ENCODE results near the gene ANGPTL1. TPM values are rescaled to one million over a fixed set of nuclear protein-coding genes. Genes with fewer than 3 reads are reported as not detected.
"Not testable (repeated sequence)": the region's sequence is repeated elsewhere in the genome, so short reads cannot be mapped to it uniquely, and the experiment has no call there.

Gene ANGPTL1
- total RNA-seq, 1 experiment from 2014 or later: 1.7 TPM

- no peak for DNase-seq (ENCODE audit: low spot score)
Observed at GRCh38 chr1:178867670-178868069, 3.2 kb downstream of the ANGPTL1 start.

- peak; percentile 4 for DNase-seq (ENCODE audit: low spot score)
Observed at GRCh38 chr1:178864326-178864725, 6.6 kb downstream of the ANGPTL1 start.

- DNase-seq (ENCODE audit: low spot score): no peak
Observed at GRCh38 chr1:178862864-178863263, 8.0 kb downstream of the ANGPTL1 start.

- no peak for DNase-seq (ENCODE audit: low spot score)
Observed at GRCh38 chr1:178862416-178862815, 8.5 kb downstream of the ANGPTL1 start.

GRCh38 chr1:178857126-178857525 is 13.8 kb downstream of the ANGPTL1 start:
- DNase-seq (ENCODE audit: low spot score): no peak

- DNase-seq (ENCODE audit: low spot score): no peak
Observed at GRCh38 chr1:178849918-178850317, 21.0 kb downstream of the ANGPTL1 start.

- not testable (repeated sequence) for DNase-seq (ENCODE audit: low spot score)
Observed at GRCh38 chr1:178847919-178848318, 23.0 kb downstream of the ANGPTL1 start.

- DNase-seq (ENCODE audit: low spot score): no peak
Observed at GRCh38 chr1:178847396-178847849, 23.5 kb downstream of the ANGPTL1 start.

GRCh38 chr1:178846306-178846705 is 24.6 kb downstream of the ANGPTL1 start:
- DNase-seq (ENCODE audit: low spot score): no peak

GRCh38 chr1:178844436-178844835 is 26.4 kb downstream of the ANGPTL1 start:
- no peak for DNase-seq (ENCODE audit: low spot score)

GRCh38 chr1:178825167-178825566 is 45.7 kb downstream of the ANGPTL1 start:
- DNase-seq (ENCODE audit: low spot score): no peak

GRCh38 chr1:178821134-178821866 is 49.6 kb downstream of the ANGPTL1 start:
- DNase-seq (ENCODE audit: low spot score): no peak

GRCh38 chr1:178819123-178819522 is 51.8 kb downstream of the ANGPTL1 start:
- DNase-seq (ENCODE audit: low spot score): peak; percentile 9

GRCh38 chr1:178818416-178818815 is 52.5 kb downstream of the ANGPTL1 start:
- DNase-seq (ENCODE audit: low spot score): no peak

- no peak for DNase-seq (ENCODE audit: low spot score)
Observed at GRCh38 chr1:178810585-178810984, 60.3 kb downstream of the ANGPTL1 start.

- DNase-seq (ENCODE audit: low spot score): no peak
Observed at GRCh38 chr1:178808529-178808928, 62.3 kb downstream of the ANGPTL1 start.

- no peak for DNase-seq (ENCODE audit: low spot score)
Observed at GRCh38 chr1:178806665-178807300, 64.1 kb downstream of the ANGPTL1 start.

GRCh38 chr1:178802873-178803272 is 68.0 kb downstream of the ANGPTL1 start:
- no peak for DNase-seq (ENCODE audit: low spot score)

Other genes with a start within 250 kb of the ANGPTL1 start
- 3.5 and 9.5 TPM in 2 replicates for gene RALGPS2, start 145.8 kb downstream of the ANGPTL1 start, total RNA-seq (2014; rRNA removed; shearing (Covaris generic))
- gene FAM20B, start 154.8 kb upstream of the ANGPTL1 start, total RNA-seq (2014; rRNA removed; shearing (Covaris generic)): 27.5 and 28.3 TPM in 2 replicates
- gene TOR3A, start 211.0 kb upstream of the ANGPTL1 start, total RNA-seq (2014; rRNA removed; shearing (Covaris generic)): 34.1 and 42.4 TPM in 2 replicates

All from H4 (cell line).